ENCODE measurements around the gene CLEC2L. TPM values are rescaled to one million over a fixed set of nuclear protein-coding genes. Genes with fewer than 3 reads are reported as not detected.

CLEC2L gene
- total and polyA plus RNA-seq, 2 of the 8 experiments (the other 6 are each of a cell fraction or from before 2014, with no cell fraction given): 0.20 to 1.9 TPM

DNA sequence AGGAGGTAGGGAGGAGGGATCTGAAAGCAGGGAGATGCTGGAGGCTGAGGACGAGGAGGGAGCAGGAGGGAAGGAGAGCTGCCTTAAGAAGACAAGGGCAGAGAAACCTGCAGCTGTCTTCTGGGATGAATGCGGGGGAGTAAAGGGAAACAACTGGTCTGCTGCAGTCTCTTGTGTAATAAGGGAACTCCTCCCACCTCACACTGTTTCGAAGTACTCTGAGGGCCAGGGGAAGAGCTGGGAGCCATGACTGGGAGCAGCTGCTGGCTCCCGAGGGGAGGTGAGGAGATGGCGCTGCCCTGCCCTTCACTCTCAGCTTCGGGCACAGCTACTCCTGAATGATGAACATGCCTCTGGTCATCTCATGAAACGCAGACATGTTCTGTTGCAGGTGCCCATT lies 65.1 kb downstream of the CLEC2L start:
- no peaks in the 10 kb centered on the region for H4K20me1 ChIP-seq (replicated peaks in 1 of 2; ENCODE audit: control insufficient read depth in 1 of 2, insufficient read depth in 2 of 2, low read length in 2 of 2)
- H2BK120ac ChIP-seq (replicated peaks; ENCODE audit: low read depth, low read length): no peak overlapping the region
- no peaks in the 10 kb centered on the region for H3K79me1 ChIP-seq (ENCODE audit: low read depth, low read length)
- H3K27me3 ChIP-seq (replicated peaks in 1 of 4; ENCODE audit: control insufficient read depth in 3 of 4, extremely low read depth in 1 of 4, insufficient read depth in 3 of 4, low read length in 3 of 4): no peaks in the 10 kb centered on the region
- no peaks in the 10 kb centered on the region for H3K23me2 ChIP-seq (ENCODE audit: low read depth, low read length)
- no peak overlapping the region for H2AK5ac ChIP-seq (ENCODE audit: low read depth, low read length)
- H3K9ac ChIP-seq (replicated peaks in 1 of 4; ENCODE audit: extremely low read depth in 1 of 4, low read depth in 3 of 4, low read length in 3 of 4): no peak overlapping the region
- no peak overlapping the region for H3K23ac ChIP-seq (ENCODE audit: insufficient read length)
- H2BK15ac ChIP-seq (ENCODE audit: low read length): peak overlapping the region; percentile 4; the same call in 1 of the 2 replicates
- CTCF ChIA-PET (ENCODE audit: partially characterized antibody): interaction anchor here (0.8 to 5.0 kb wide), 13 partner anchors 9 to 414 kb away, joined by 3 to 51 read pairs (median 5); no protein-coding TSS in a partner anchor
- no peak overlapping the region for H3K18ac ChIP-seq (ENCODE audit: extremely low read depth, low read length)
- H4K8ac ChIP-seq (ENCODE audit: extremely low read depth, insufficient read depth, low read length): no peak overlapping the region
- POLR2A ChIA-PET (ENCODE audit: partially characterized antibody): interaction anchor here (0.8 to 1.3 kb wide), 2 partner anchors 16 to 90 kb away, joined by 3 to 5 read pairs; no protein-coding TSS in a partner anchor
- TF ChIP-seq, protein P1, sequence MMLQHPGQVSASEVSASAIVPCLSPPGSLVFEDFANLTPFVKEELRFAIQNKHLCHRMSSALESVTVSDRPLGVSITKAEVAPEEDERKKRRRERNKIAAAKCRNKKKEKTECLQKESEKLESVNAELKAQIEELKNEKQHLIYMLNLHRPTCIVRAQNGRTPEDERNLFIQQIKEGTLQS (IDR thresholded peaks at IDR 0.05; ENCODE audit: insufficient read depth, low read depth, low read length): no peak
- TF ChIP-seq FOSL1 (IDR thresholded peaks at IDR 0.05; ENCODE audit: insufficient read depth, low read depth, low read length): no peak
- TF ChIP-seq CEBPB (IDR thresholded peaks at IDR 0.05; ENCODE audit: low read depth, low read length): peak; percentile 60
- no peaks in the 10 kb centered on the region for H3K79me2 ChIP-seq (ENCODE audit: control insufficient read depth in 1 of 2, insufficient read depth in 2 of 2, low read length in 2 of 2)
- FAIRE-seq (no peak), DNase-seq (ENCODE audit: low read depth in 1 of 2, low spot score in 2 of 2) (peak in 1 of 2 experiments; percentile 41)
- WGBS, 2 experiments (ENCODE audit: extremely low coverage in 1 of 2, insufficient coverage in 1 of 2, insufficient read length in 1 of 2, insufficient replicate concordance in 2 of 2, low coverage in 1 of 2, low lambda C conversion rate in 2 of 2, missing lambda C conversion rate in 1 of 2): 82% methylated on average over 7 of the region's 7 CpGs; no CpG with 5 or more reads in 1 of the 2 experiments
- H2BK12ac ChIP-seq (ENCODE audit: low read depth, low read length): no peak overlapping the region
- H2BK20ac ChIP-seq (ENCODE audit: low read length): no peak overlapping the region
- no peak overlapping the region for H2AFZ ChIP-seq (ENCODE audit: low read length)
- H3K56ac ChIP-seq (replicated peaks; ENCODE audit: insufficient read length, low read depth, low read length): no peak overlapping the region
- no peak overlapping the region for H4K5ac ChIP-seq (ENCODE audit: insufficient read length, low read depth, low read length)
- H3K27ac ChIP-seq (ENCODE audit: low read depth, low read length): no peak overlapping the region
- H3K4me3 ChIP-seq (ENCODE audit: extremely low read depth in 1 of 4, insufficient read depth in 2 of 4, low read depth in 3 of 4, low read length in 4 of 4): no peak overlapping the region
- H3K9me3 ChIP-seq (ENCODE audit: insufficient read depth in 2 of 2, low read depth in 1 of 2, low read length in 1 of 2): no peaks in the 10 kb centered on the region
- no peak overlapping the region for H3K4me2 ChIP-seq (ENCODE audit: insufficient read depth in 1 of 2, low read depth in 2 of 2, low read length in 2 of 2)
- no peak overlapping the region for H3K4ac ChIP-seq (replicated peaks; ENCODE audit: insufficient read length, low read depth, low read length)
- H4K91ac ChIP-seq (replicated peaks; ENCODE audit: insufficient read length, low read length): no peak overlapping the region
- H2BK5ac ChIP-seq (ENCODE audit: low read depth, low read length): no peak overlapping the region
- H3K14ac ChIP-seq (ENCODE audit: insufficient read length): no peak overlapping the region
- no peaks in the 10 kb centered on the region for H3K36me3 ChIP-seq (ENCODE audit: control insufficient read depth in 2 of 4, insufficient read depth in 4 of 4, low read length in 3 of 4)
- H3K4me1 ChIP-seq (replicated peaks in 1 of 4; ENCODE audit: control insufficient read depth in 3 of 4, insufficient read depth in 4 of 4, low read length in 3 of 4): no peaks in the 10 kb centered on the region; a peak in 1 of 7 replicates

All from H1 (cell line).